ENCODE results near the gene TMEM14A. TPM values are rescaled to one million over a fixed set of nuclear protein-coding genes. Genes with fewer than 3 reads are reported as not detected.

TMEM14A gene
- 36.4 to 47.7 TPM (median 37.7 TPM) in 5 replicates for total RNA-seq (2022; extraction: Qiagen RNA extraction; ENCODE audit: low read depth)

GRCh38 chr6:52670502-52671409, at the start of gene TMEM14A:
Gene TMEM14A (plus strand): TSS chr6:52671113. CDS start chr6:52677103, 5,990 bp downstream.

Other genes starting within 250 kb of the TMEM14A start
- 19.6 to 24.9 TPM (median 22.2 TPM) in 5 replicates for gene TRAM2, start 94.1 kb upstream of the TMEM14A start, total RNA-seq (2022; extraction: Qiagen RNA extraction; ENCODE audit: low read depth)
- gene GSTA2, start 92.4 kb downstream of the TMEM14A start, total RNA-seq (2022; extraction: Qiagen RNA extraction; ENCODE audit: low read depth) = not detected in 5 replicates
- gene GSTA1, start 132.7 kb downstream of the TMEM14A start, total RNA-seq (2022; extraction: Qiagen RNA extraction; ENCODE audit: low read depth) = not detected in 5 replicates
- gene GSTA5, start 169.7 kb downstream of the TMEM14A start, total RNA-seq (2022; extraction: Qiagen RNA extraction; ENCODE audit: low read depth) = not detected in 5 replicates
- not detected in 5 replicates for gene GSTA3, start 238.6 kb downstream of the TMEM14A start, total RNA-seq (2022; extraction: Qiagen RNA extraction; ENCODE audit: low read depth)